GM15510 (cell line): Measurements from ENCODE around the gene SCTR.

Experiments
- POLR2A ChIP-seq: IDR thresholded peaks from 3 replicates; pipeline ENCODE4 v1.6.1; 2011; ENCODE audit warnings: borderline replicate concordance; ENCODE audit not compliant: insufficient read length; ENCODE audit errors: extremely low read depth

Gene SCTR

GRCh38 chr2:119486196-119486827 lies 38.0 kb downstream of the SCTR start:
- no peak for TF ChIP-seq POLR2A

GRCh38 chr2:119485336-119486110 lies 38.8 kb downstream of the SCTR start:
- no peak for TF ChIP-seq POLR2A

GRCh38 chr2:119484834-119485233 lies 39.4 kb downstream of the SCTR start:
- no peak for TF ChIP-seq POLR2A

- TF ChIP-seq POLR2A: no peak
Observed at GRCh38 chr2:119483896-119484718, 40.2 kb downstream of the SCTR start.

- TF ChIP-seq POLR2A: no peak
Observed at GRCh38 chr2:119483395-119483753, 40.9 kb downstream of the SCTR start.

- no peak for TF ChIP-seq POLR2A
Observed at GRCh38 chr2:119482481-119483394, 41.5 kb downstream of the SCTR start.

- no peak for TF ChIP-seq POLR2A
Observed at GRCh38 chr2:119481501-119482455, 42.5 kb downstream of the SCTR start.

- TF ChIP-seq POLR2A: no peak
Observed at GRCh38 chr2:119480718-119481142, 43.6 kb downstream of the SCTR start.

GRCh38 chr2:119480184-119480583 lies 44.1 kb downstream of the SCTR start:
- TF ChIP-seq POLR2A: no peak

- TF ChIP-seq POLR2A: no peak
Observed at GRCh38 chr2:119478978-119479295, 45.3 kb downstream of the SCTR start.

GRCh38 chr2:119478188-119478977 lies 45.9 kb downstream of the SCTR start:
- TF ChIP-seq POLR2A: no peak

GRCh38 chr2:119477113-119477505 lies 47.2 kb downstream of the SCTR start:
- no peak for TF ChIP-seq POLR2A

- TF ChIP-seq POLR2A: no peak
Observed at GRCh38 chr2:119476301-119477112, 47.8 kb downstream of the SCTR start.

GRCh38 chr2:119475857-119476244 lies 48.4 kb downstream of the SCTR start:
- TF ChIP-seq POLR2A: no peak
